Hindlimb muscle (tissue), 1 donor: ENCODE results near the gene DUOX1. TPM values are rescaled to one million over a fixed set of nuclear protein-coding genes. Genes with fewer than 3 reads are reported as not detected.
"Not testable (repeated sequence)": the region's sequence is repeated elsewhere in the genome, so short reads cannot be mapped to it uniquely, and the experiment has no call there.

Source experiments
- DNase-seq: peaks from one replicate; pipeline ENCODE4 v3.0.0-alpha.2; 2013
- polyA plus RNA-seq: library from polyadenylated mRNA; unstranded; fragments of 120-200 nt; gene quantifications from one replicate; pipeline ENCODE4 v1.2.1, GENCODE V29; 2013; ENCODE audit not compliant: insufficient read length

Gene DUOX1
- polyA plus RNA-seq, 1 donor = 1.8 TPM

DNA sequence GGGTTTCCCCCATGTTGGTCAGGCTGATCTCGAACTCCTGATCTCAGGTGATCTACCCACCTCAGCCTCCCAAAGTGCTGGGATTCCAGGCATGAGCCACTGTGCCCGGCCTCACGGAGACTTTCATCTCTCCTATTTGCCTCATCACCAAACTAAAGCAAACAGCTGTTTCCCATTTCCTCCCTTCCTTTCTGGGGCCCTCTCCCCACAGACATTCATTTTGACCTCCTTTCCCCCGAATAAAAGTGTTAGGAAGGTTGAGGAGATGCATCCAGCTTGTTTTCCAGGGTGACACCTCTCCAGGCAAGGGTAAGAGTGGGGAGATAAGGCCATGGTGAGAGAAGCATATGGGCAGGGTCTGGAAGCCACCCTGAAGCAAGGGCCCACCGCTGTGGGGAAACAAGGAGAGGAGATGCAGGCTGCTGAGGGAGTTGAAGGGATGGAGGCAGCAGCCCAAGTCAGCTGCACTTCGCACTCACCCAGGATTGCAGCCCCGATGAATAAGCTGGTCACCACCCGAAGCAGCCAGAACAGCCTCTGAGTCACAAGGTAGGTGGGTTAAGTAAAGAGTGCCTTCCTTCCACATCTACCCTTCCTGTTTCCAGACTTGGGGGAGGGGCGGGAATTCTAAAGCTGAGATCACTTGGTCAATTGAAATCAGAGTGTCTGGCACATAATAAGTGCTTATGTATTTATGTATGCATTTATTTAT lies 7.9 kb upstream of the DUOX1 start:
- no peak for DNase-seq

- DNase-seq = no peak
Observed at GRCh38 chr15:45122719-45123118, 7.1 kb upstream of the DUOX1 start.

GRCh38 chr15:45123397-45123796 lies 6.4 kb upstream of the DUOX1 start:
- DNase-seq = no peak

- no peak for DNase-seq
Observed at GRCh38 chr15:45126535-45127158, 3.1 kb upstream of the DUOX1 start.

DNA sequence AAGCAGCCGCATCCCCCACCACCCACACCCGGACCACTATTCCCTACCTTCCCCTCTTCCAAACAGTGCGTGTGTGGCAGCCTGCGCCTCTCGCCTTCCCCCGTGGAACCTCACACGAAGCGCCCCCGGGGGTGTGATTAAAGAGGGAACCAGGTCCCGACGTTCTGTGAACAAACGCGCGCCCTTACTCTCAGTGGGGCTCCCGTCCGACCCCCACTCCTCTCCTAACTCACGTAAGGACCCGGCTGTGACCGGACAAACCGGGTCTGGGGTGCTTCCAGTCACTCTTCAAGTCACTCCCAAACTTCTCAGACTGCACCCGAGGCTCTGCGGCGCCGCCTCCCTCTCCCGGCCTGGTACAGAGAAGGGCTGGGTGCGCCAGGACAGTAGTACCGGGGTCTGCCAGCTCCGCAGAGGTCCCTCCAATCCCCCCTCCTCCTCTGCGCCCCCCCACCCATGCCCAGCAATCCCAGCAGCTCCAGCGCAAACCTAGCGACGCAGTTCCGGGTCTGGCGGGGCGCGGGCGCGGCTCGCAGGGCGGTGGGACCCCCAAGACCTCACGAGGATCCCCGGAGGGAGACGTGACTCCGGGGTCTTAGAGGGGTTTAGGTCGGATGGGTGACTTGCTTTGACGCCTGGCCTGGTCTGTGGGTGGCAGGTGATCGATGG lies 689 bp upstream of the DUOX1 start:
- no peak for DNase-seq

- no peak for DNase-seq
Observed at GRCh38 chr15:45130291-45131000, 652 bp downstream of the DUOX1 start.

DNA sequence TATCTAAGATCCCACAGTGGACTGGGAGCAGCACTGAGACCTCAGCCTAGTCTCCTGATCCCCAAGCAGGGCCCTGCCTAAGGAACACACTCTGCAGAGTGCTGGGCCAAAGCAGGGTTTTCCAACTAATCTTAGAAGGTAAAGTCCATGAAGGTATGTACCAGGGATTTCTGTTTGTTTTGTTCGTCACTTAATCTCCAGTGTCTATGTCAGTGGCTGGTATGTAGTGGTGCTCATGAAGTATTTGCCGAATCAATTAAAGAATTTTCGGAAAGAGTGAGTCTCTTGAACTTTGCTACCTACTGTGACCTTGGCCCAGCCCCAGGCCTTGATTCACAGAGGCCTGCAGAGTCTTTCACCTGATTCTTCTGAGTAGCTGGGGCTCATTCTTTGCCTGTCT lies 1.7 kb downstream of the DUOX1 start:
- no peak for DNase-seq

- DNase-seq = no peak
Observed at GRCh38 chr15:45132844-45133560, 3.2 kb downstream of the DUOX1 start.

DNA sequence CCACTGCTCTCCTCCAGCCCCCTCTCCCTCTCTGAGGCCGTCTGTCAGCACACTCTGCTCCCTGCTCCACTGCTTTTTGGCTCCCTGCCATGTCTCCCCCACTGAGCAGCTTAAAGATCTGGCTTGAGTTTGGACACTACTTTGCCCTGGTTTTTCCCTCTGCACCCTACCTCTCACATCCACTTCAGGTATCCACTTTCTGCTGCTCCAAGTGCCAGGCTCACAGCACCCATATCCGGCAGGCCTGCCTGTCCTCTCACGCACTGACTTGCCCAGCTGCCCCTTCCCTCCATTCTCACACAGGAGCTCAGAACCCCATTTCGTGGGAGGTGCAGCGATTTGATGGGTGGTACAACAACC lies 3.7 kb downstream of the DUOX1 start:
- no peak for DNase-seq

DNA sequence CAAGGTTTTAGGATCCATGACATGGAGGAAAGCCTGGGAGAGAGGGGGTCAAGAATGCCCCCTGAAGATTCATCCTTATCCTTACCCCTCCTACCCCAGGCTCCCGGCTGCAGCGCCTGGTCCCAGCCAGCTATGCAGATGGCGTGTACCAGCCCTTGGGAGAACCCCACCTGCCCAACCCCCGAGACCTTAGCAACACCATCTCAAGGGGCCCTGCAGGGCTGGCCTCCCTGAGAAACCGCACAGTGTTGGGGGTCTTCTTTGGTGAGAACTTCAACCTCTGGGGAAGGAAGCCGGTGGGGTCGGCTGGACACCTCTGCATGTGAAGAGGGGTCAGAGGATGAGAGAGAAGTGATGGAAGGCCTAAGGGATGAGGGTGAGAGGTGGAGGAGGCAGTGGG lies 4.3 kb downstream of the DUOX1 start:
- no peak for DNase-seq

GRCh38 chr15:45134682-45135604 lies 5.1 kb downstream of the DUOX1 start:
- no peak for DNase-seq

GRCh38 chr15:45135705-45136377 lies 6.0 kb downstream of the DUOX1 start:
- DNase-seq = not testable (repeated sequence)

GRCh38 chr15:45136378-45136764 lies 6.6 kb downstream of the DUOX1 start:
- DNase-seq = no peak

- DNase-seq = no peak
Observed at GRCh38 chr15:45137703-45138102, 7.9 kb downstream of the DUOX1 start.

GRCh38 chr15:45138814-45139765 lies 9.3 kb downstream of the DUOX1 start:
- no peak for DNase-seq

DNA sequence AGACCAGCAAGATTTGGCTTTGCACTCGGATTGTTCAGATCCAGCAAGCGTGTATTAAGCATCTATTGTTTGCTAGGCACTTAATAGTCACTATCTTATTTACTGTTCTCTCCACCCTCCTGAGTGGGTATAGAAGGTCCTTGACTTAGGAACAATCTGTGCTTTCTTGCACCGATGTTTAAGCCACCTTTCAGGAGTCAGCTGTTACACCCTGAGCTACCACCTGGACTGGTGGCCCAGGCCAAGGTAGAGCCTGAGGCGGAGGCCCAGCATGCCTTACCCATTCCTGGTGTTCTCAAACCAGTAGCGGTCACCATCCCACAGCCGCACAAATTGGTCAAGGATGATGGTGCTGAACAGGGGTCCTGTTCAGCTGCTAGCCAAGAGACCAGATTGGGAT lies 10.0 kb downstream of the DUOX1 start:
- DNase-seq = no peak

- DNase-seq = no peak
Observed at GRCh38 chr15:45140557-45141250, 10.9 kb downstream of the DUOX1 start.

DNA sequence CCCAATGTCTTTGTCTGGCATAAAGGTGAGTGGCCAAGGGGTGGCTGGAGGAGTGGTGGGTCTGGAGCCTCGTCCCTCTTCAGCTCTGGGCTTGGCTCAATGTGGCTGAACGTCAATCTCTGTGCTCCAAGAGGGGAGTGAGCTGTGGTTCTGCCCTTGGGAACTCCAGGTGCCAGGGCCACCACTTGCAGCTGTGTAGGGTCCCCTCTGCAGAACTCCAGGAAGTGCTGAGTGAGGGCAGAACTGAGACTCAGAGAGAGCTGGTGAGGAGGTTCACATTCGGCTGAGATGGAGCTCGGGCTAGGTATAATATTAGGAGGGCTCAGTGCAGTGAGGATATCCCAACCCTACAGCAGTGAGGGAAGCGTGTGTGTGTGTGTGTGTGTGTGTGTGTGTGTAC lies 11.6 kb downstream of the DUOX1 start:
- no peak for DNase-seq

GRCh38 chr15:45143056-45143455 lies 13.3 kb downstream of the DUOX1 start:
- DNase-seq = no peak
